ENCODE data around the gene AP5M1.
"Not testable (repeated sequence)": the region's sequence is repeated elsewhere in the genome, so short reads cannot be mapped to it uniquely, and the experiment has no call there.

- not testable (repeated sequence) for TF ChIP-seq EP300 (conservative IDR thresholded peaks at IDR 0.05; ENCODE audit: poor library complexity, severe bottlenecking); POLR2AphosphoS5 (IDR thresholded peaks at IDR 0.05); EZH2 (IDR thresholded peaks at IDR 0.05; ENCODE audit: borderline replicate concordance, insufficient read depth, low read length, poor library complexity, severe bottlenecking); TAF1 (IDR thresholded peaks at IDR 0.05; ENCODE audit: low read depth); MXI1 (conservative IDR thresholded peaks at IDR 0.05; ENCODE audit: poor library complexity, severe bottlenecking); SMC3 (conservative IDR thresholded peaks at IDR 0.05; ENCODE audit: poor library complexity); RAD21 (conservative IDR thresholded peaks at IDR 0.05)
- TF ChIP-seq, protein P1, sequence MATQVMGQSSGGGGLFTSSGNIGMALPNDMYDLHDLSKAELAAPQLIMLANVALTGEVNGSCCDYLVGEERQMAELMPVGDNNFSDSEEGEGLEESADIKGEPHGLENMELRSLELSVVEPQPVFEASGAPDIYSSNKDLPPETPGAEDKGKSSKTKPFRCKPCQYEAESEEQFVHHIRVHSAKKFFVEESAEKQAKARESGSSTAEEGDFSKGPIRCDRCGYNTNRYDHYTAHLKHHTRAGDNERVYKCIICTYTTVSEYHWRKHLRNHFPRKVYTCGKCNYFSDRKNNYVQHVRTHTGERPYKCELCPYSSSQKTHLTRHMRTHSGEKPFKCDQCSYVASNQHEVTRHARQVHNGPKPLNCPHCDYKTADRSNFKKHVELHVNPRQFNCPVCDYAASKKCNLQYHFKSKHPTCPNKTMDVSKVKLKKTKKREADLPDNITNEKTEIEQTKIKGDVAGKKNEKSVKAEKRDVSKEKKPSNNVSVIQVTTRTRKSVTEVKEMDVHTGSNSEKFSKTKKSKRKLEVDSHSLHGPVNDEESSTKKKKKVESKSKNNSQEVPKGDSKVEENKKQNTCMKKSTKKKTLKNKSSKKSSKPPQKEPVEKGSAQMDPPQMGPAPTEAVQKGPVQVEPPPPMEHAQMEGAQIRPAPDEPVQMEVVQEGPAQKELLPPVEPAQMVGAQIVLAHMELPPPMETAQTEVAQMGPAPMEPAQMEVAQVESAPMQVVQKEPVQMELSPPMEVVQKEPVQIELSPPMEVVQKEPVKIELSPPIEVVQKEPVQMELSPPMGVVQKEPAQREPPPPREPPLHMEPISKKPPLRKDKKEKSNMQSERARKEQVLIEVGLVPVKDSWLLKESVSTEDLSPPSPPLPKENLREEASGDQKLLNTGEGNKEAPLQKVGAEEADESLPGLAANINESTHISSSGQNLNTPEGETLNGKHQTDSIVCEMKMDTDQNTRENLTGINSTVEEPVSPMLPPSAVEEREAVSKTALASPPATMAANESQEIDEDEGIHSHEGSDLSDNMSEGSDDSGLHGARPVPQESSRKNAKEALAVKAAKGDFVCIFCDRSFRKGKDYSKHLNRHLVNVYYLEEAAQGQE (IDR thresholded peaks at IDR 0.05; ENCODE audit: borderline replicate concordance): not testable (repeated sequence)
- TF ChIP-seq, protein P2, sequence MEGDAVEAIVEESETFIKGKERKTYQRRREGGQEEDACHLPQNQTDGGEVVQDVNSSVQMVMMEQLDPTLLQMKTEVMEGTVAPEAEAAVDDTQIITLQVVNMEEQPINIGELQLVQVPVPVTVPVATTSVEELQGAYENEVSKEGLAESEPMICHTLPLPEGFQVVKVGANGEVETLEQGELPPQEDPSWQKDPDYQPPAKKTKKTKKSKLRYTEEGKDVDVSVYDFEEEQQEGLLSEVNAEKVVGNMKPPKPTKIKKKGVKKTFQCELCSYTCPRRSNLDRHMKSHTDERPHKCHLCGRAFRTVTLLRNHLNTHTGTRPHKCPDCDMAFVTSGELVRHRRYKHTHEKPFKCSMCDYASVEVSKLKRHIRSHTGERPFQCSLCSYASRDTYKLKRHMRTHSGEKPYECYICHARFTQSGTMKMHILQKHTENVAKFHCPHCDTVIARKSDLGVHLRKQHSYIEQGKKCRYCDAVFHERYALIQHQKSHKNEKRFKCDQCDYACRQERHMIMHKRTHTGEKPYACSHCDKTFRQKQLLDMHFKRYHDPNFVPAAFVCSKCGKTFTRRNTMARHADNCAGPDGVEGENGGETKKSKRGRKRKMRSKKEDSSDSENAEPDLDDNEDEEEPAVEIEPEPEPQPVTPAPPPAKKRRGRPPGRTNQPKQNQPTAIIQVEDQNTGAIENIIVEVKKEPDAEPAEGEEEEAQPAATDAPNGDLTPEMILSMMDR (IDR thresholded peaks at IDR 0.05; ENCODE audit: poor library complexity, severe bottlenecking): not testable (repeated sequence)
These were observed 28.7 kb upstream of the AP5M1 start for GRCh38 chr14:57240115-57240514.

Measured in neural cell (in vitro differentiated cells).